Tibial nerve (tissue), 4 donors: Measurements from ENCODE around the gene MARVELD1. TPM values are rescaled to one million over a fixed set of nuclear protein-coding genes. Genes with fewer than 3 reads are reported as not detected.

ENCODE experiments used
- DNase-seq, 2 donors: peaks; one replicate each; pipeline ENCODE4 v3.0.0-alpha.2; 2019; ENCODE audit warnings: low spot score in 2 of 2
- H3K27ac ChIP-seq, 4 donors: fragments of 200-600 bp; sonication (generic) in 3 of 4; one replicate each; pipeline ENCODE4 v1.5.1; 2017 to 2019; ENCODE audit warnings: mild to moderate bottlenecking in 1 of 4
- H3K27me3 ChIP-seq, 2 donors: fragments of 200-600 bp; sonication (generic) in 1 of 2; one replicate each; pipeline versions ENCODE4 v1.5.1 to v1.6.0; 2017 to 2019
- H3K36me3 ChIP-seq, 3 donors: fragments of 200-600 bp; sonication (generic); one replicate each; pipeline ENCODE4 v1.5.1; 2018 to 2019
- H3K4me1 ChIP-seq, 4 donors: fragments of 200-600 bp; sonication (generic) in 3 of 4; one replicate each; pipeline ENCODE4 v1.5.1; 2017 to 2019
- H3K4me3 ChIP-seq, 4 donors: fragments of 200-600 bp; sonication (generic) in 3 of 4; one replicate each; pipeline ENCODE4 v1.5.1; 2017 to 2019; ENCODE audit warnings: mild to moderate bottlenecking in 1 of 4, moderate library complexity in 1 of 4
- H3K9me3 ChIP-seq, 4 donors: fragments of 200-600 bp; sonication (generic) in 3 of 4; one replicate each; pipeline ENCODE4 v1.5.1; 2017 to 2019
- EP300 ChIP-seq, 2 donors: sonication (generic); formaldehyde crosslinking; IDR thresholded peaks; one replicate each; pipeline ENCODE4 v1.6.1; 2017; ENCODE audit warnings: antibody characterized with exemption in 2 of 2, mild to moderate bottlenecking in 1 of 2
- POLR2A ChIP-seq, 2 donors: fragments of 450-650 bp; IDR thresholded peaks; one replicate each; pipeline ENCODE4 v1.6.1; 2017; ENCODE audit warnings: antibody characterized with exemption in 2 of 2, mild to moderate bottlenecking in 2 of 2, moderate library complexity in 2 of 2
- WGBS, 2 donors: methylation state at CpG; one replicate each; pipeline ENCODE4 v1.1.5; 2018; 5-methylcytosine and 5-hydroxymethylcytosine counted together
- total RNA-seq, 4 donors: library from RNA; depleted of rRNA; stranded (reverse); fragments of >200 nt; gene quantifications; one replicate each; pipeline ENCODE4 v1.1.0, GENCODE V29; 2016
- TF ChIP-seq, protein P1 (sequence below), 5 experiments: fragments of 200-600 bp in 3 of 5; fragments of 450-650 bp in 2 of 5; sonication (generic) in 3 of 5; IDR thresholded peaks; one replicate each; pipeline ENCODE4 v1.5.1; 2016 to 2019; ENCODE audit warnings: antibody characterized with exemption in 5 of 5, mild to moderate bottlenecking in 3 of 5, moderate library complexity in 2 of 5

MARVELD1 gene
- total RNA-seq, 4 donors from 2014 or later, result 28.0 to 45.3 (median 42.2) TPM

- H3K4me3 ChIP-seq, result no peak overlapping the region
- 53 to 60% methylated on average over 1 of the region's 1 CpG for WGBS, 2 donors
- no peak for DNase-seq
Measured at GRCh38 chr10:97704341-97704740, 9.2 kb upstream of the MARVELD1 start.

GRCh38 chr10:97705006-97705670, 8.4 kb upstream of the MARVELD1 start:
- H3K9me3 ChIP-seq, result no peaks in the 10 kb centered on the region
- TF ChIP-seq, protein P1, sequence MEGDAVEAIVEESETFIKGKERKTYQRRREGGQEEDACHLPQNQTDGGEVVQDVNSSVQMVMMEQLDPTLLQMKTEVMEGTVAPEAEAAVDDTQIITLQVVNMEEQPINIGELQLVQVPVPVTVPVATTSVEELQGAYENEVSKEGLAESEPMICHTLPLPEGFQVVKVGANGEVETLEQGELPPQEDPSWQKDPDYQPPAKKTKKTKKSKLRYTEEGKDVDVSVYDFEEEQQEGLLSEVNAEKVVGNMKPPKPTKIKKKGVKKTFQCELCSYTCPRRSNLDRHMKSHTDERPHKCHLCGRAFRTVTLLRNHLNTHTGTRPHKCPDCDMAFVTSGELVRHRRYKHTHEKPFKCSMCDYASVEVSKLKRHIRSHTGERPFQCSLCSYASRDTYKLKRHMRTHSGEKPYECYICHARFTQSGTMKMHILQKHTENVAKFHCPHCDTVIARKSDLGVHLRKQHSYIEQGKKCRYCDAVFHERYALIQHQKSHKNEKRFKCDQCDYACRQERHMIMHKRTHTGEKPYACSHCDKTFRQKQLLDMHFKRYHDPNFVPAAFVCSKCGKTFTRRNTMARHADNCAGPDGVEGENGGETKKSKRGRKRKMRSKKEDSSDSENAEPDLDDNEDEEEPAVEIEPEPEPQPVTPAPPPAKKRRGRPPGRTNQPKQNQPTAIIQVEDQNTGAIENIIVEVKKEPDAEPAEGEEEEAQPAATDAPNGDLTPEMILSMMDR (IDR thresholded peaks at IDR 0.05), result no peak
- no peak for TF ChIP-seq POLR2A (IDR thresholded peaks at IDR 0.05)
- no peak for TF ChIP-seq EP300 (IDR thresholded peaks at IDR 0.05)
- peaks cover 0 to 35% (median 2%) of the 10 kb centered on the region in 4 donors for H3K4me1 ChIP-seq
- DNase-seq, result no peak
- H3K4me3 ChIP-seq, result no peak overlapping the region
- no peaks in the 10 kb centered on the region for H3K36me3 ChIP-seq
- H3K27ac ChIP-seq, result no peak overlapping the region
- WGBS, 2 donors, result 91 to 97% methylated on average over 3 of the region's 3 CpGs
- H3K27me3 ChIP-seq, result no peaks in the 10 kb centered on the region

More at GRCh38 chr10:97704341-97704740, 9.2 kb upstream of the MARVELD1 start:
- Histone ChIP-seq H3K36me3 (no peaks in the 10 kb centered on the region), H3K27me3 (no peaks in the 10 kb centered on the region), H3K4me1 (peaks cover 0 to 27% (median 2%) of the 10 kb centered on the region in 4 donors), H3K9me3 (no peaks in the 10 kb centered on the region), H3K27ac (no peak overlapping the region)
- no peak for TF ChIP-seq EP300 (IDR thresholded peaks at IDR 0.05)
- TF ChIP-seq, protein P1 (IDR thresholded peaks at IDR 0.05), result no peak
- TF ChIP-seq POLR2A (IDR thresholded peaks at IDR 0.05), result no peak

GRCh38 chr10:97707134-97707861, 6.2 kb upstream of the MARVELD1 start:
- Histone ChIP-seq H3K36me3 (no peaks in the 10 kb centered on the region), H3K27ac (peak overlapping the region in 2 of 4 donors; percentile 41 to 52), H3K4me1 (peaks cover 0 to 36% (median 5%) of the 10 kb centered on the region in 4 donors), H3K9me3 (no peaks in the 10 kb centered on the region), H3K4me3 (no peak overlapping the region), H3K27me3 (no peaks in the 10 kb centered on the region)
- DNase-seq, result no peak
- TF ChIP-seq, protein P1 (IDR thresholded peaks at IDR 0.05), result no peak
- no peak for TF ChIP-seq EP300 (IDR thresholded peaks at IDR 0.05)
- TF ChIP-seq POLR2A (IDR thresholded peaks at IDR 0.05), result no peak
- 71 to 72% methylated on average over 6 to 8 of the region's 11 CpGs for WGBS, 2 donors

DNA sequence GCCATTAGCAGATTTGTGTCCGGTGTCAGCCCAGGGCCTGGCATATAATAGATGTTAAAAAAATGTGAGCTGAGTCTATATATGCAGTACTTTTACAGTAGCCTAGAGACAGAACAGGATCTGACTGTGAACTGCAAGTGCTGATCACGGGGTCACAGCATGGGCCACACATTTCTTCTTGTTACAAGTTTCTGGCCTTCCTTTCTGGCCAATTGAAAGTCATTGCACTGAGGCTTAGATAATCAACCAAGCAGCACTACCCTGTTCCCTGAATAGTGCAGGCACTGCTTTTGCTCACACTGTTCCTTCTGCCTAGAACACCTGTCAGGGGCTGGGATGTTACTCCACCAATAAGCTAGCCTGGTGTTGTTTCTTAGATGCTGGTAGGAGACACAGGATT, 5.4 kb upstream of the MARVELD1 start:
- 49 to 60% methylated on average over 2 of the region's 2 CpGs for WGBS, 2 donors

More for the DNA sequence above, 5.4 kb upstream of the MARVELD1 start:
- H3K9me3 ChIP-seq, result no peaks in the 10 kb centered on the region
- DNase-seq, result no peak
- no peaks in the 10 kb centered on the region for H3K27me3 ChIP-seq
- H3K36me3 ChIP-seq, result no peaks in the 10 kb centered on the region
- TF ChIP-seq, protein P1 (IDR thresholded peaks at IDR 0.05), result no peak
- TF ChIP-seq POLR2A (IDR thresholded peaks at IDR 0.05) (no peak), EP300 (IDR thresholded peaks at IDR 0.05) (no peak)
- H3K27ac ChIP-seq, result peak overlapping the region in 1 of 4 donors; percentile 41
- H3K4me1 ChIP-seq, result peaks cover 0 to 45% (median 7%) of the 10 kb centered on the region in 4 donors
- no peak overlapping the region for H3K4me3 ChIP-seq
